OCI-LY1 (cell line): Measurements from ENCODE around the gene ARHGAP22.

Experiments used
- H2AFZ ChIP-seq: fragments of 200-600 bp; sonication (generic), shearing (Covaris generic); 2 replicates; pipeline ENCODE4 v1.6.0; 2014; ENCODE audit warnings: antibody characterized with exemption, mild to moderate bottlenecking, low read length
- H3F3A ChIP-seq: fragments of 200-600 bp; sonication (generic), shearing (Covaris generic); 2 replicates; pipeline ENCODE4 v1.6.0; 2014; ENCODE audit warnings: mild to moderate bottlenecking, antibody characterized with exemption, low read length, moderate library complexity; ENCODE audit not compliant: insufficient read depth
- H3K27ac ChIP-seq: fragments of 200-600 bp; sonication (generic); 2 replicates; pipeline ENCODE4 v1.5.1; 2014; ENCODE audit warnings: low read length, mixed run types, mild to moderate bottlenecking, low read depth; ENCODE audit not compliant: poor library complexity, severe bottlenecking
- H3K27me3 ChIP-seq: fragments of 200-600 bp; sonication (generic); 2 replicates; pipeline ENCODE4 v1.6.0; 2014; ENCODE audit warnings: antibody characterized with exemption, mild to moderate bottlenecking, low read length, moderate library complexity; ENCODE audit not compliant: insufficient read depth
- H3K36me3 ChIP-seq: fragments of 200-600 bp; sonication (generic); 2 replicates; pipeline ENCODE4 v1.6.1; 2014; ENCODE audit warnings: mild to moderate bottlenecking, antibody characterized with exemption, low read length, moderate library complexity, mixed read lengths; ENCODE audit not compliant: insufficient read depth
- H3K4me1 ChIP-seq: fragments of 200-600 bp; sonication (generic); 2 replicates; pipeline ENCODE4 v1.5.1; 2014; ENCODE audit warnings: mild to moderate bottlenecking, low read length, moderate library complexity; ENCODE audit not compliant: insufficient read depth, severe bottlenecking
- H3K4me2 ChIP-seq: fragments of 200-600 bp; sonication (generic), shearing (Covaris generic); 2 replicates; pipeline ENCODE4 v1.6.1; 2014; ENCODE audit warnings: low read length
- H3K4me3 ChIP-seq: fragments of 200-600 bp; sonication (generic); 2 replicates; pipeline ENCODE4 v1.5.1; 2014; ENCODE audit warnings: low read length, low read depth, mild to moderate bottlenecking, mixed read lengths; ENCODE audit not compliant: poor library complexity, severe bottlenecking
- H3K79me2 ChIP-seq: fragments of 200-600 bp; shearing (Covaris generic); 2 replicates; pipeline ENCODE4 v1.6.1; 2016; ENCODE audit warnings: mixed run types, low read length, mixed read lengths; ENCODE audit not compliant: insufficient read depth
- H3K9ac ChIP-seq: fragments of 200-600 bp; sonication (generic), shearing (Covaris generic); 2 replicates; pipeline ENCODE4 v1.6.1; 2014; ENCODE audit warnings: mild to moderate bottlenecking, low read length, mixed read lengths
- H3K9me2 ChIP-seq: fragments of 200-600 bp; sonication (generic), shearing (Covaris generic); 2 replicates; pipeline ENCODE4 v1.6.1; 2014; ENCODE audit warnings: low read depth, mild to moderate bottlenecking, low read length, mixed read lengths
- H3K9me3 ChIP-seq: fragments of 200-600 bp; shearing (Covaris generic); 2 replicates; pipeline ENCODE4 v1.6.1; 2014; ENCODE audit warnings: low read length, mixed read lengths
- H4K20me1 ChIP-seq: fragments of 200-600 bp; sonication (generic), shearing (Covaris generic); 2 replicates; pipeline ENCODE4 v1.6.0; 2016; ENCODE audit warnings: mild to moderate bottlenecking, low read length; ENCODE audit not compliant: insufficient read depth
- CTCF ChIP-seq: fragments of 200-600 bp; sonication (generic), shearing (Covaris generic); IDR thresholded peaks from 2 replicates; pipeline ENCODE4 v1.5.1; 2017; ENCODE audit warnings: mild to moderate bottlenecking, antibody characterized with exemption, low read length, moderate library complexity, mixed read lengths
- EZH2 ChIP-seq: fragments of 200-600 bp; sonication (generic), shearing (Covaris generic); IDR thresholded peaks from 2 replicates; pipeline ENCODE4 v1.8.0; 2017; ENCODE audit warnings: borderline replicate concordance, mixed run types, mild to moderate bottlenecking, antibody characterized with exemption, low read length, moderate library complexity, mixed read lengths

Gene ARHGAP22

GRCh38 chr10:48551861-48552591, 52.8 kb downstream of the ARHGAP22 start:
- Histone ChIP-seq H3K9me3 (no peaks in the 10 kb centered on the region), H3K4me1 (no peaks in the 10 kb centered on the region), H3K79me2 (no peaks in the 10 kb centered on the region), H4K20me1 (no peaks in the 10 kb centered on the region), H2AFZ (no peak overlapping the region), H3K9ac (no peak overlapping the region), H3K4me3 (no peak overlapping the region), H3K9me2 (no peaks in the 10 kb centered on the region), H3K27me3 (0 out of 2 replicates have a peak, but pooled peaks cover 3% of the 10 kb centered on the region), H3K36me3 (no peaks in the 10 kb centered on the region), H3K4me2 (no peak overlapping the region), H3F3A (no peaks in the 10 kb centered on the region), H3K27ac (no peak overlapping the region)
- TF ChIP-seq EZH2: no peak
- TF ChIP-seq CTCF: peak; percentile 86

- Histone ChIP-seq H4K20me1 (no peaks in the 10 kb centered on the region), H3F3A (no peaks in the 10 kb centered on the region), H3K36me3 (no peaks in the 10 kb centered on the region), H3K9ac (no peak overlapping the region), H3K27ac (no peak overlapping the region), H3K9me3 (no peaks in the 10 kb centered on the region), H3K4me2 (no peak overlapping the region), H3K4me1 (no peaks in the 10 kb centered on the region), H3K9me2 (no peaks in the 10 kb centered on the region), H3K27me3 (0 out of 2 replicates have a peak, but pooled peaks cover 3% of the 10 kb centered on the region), H2AFZ (no peak overlapping the region), H3K79me2 (no peaks in the 10 kb centered on the region), H3K4me3 (no peak overlapping the region)
- TF ChIP-seq CTCF (no peak), EZH2 (no peak)
These were observed 53.9 kb downstream of the ARHGAP22 start for GRCh38 chr10:48550977-48551376.

- no peaks in the 10 kb centered on the region for H3F3A ChIP-seq
- H4K20me1 ChIP-seq: no peaks in the 10 kb centered on the region
- no peaks in the 10 kb centered on the region for H3K36me3 ChIP-seq
- H3K9ac ChIP-seq: no peak overlapping the region
- no peaks in the 10 kb centered on the region for H3K79me2 ChIP-seq
- TF ChIP-seq EZH2 (no peak), CTCF (no peak)
- H3K4me1 ChIP-seq: no peaks in the 10 kb centered on the region
- H3K9me3 ChIP-seq: no peaks in the 10 kb centered on the region
- H3K27me3 ChIP-seq: 0 out of 2 replicates have a peak, but pooled peaks cover 3% of the 10 kb centered on the region
- no peaks in the 10 kb centered on the region for H3K9me2 ChIP-seq
- H3K27ac ChIP-seq: no peak overlapping the region
- no peak overlapping the region for H2AFZ ChIP-seq
- no peak overlapping the region for H3K4me2 ChIP-seq
- no peak overlapping the region for H3K4me3 ChIP-seq
These were observed 54.7 kb downstream of the ARHGAP22 start for GRCh38 chr10:48550071-48550691.
